HG02970 (cell line): ENCODE measurements around the gene KLK7.

Source experiments
- ATAC-seq: cut with Tn5 transposase; IDR thresholded peaks from one replicate; pipeline ENCODE4 v1.9.1; 2021; ENCODE audit warnings: mild to moderate bottlenecking, moderate library complexity, moderate number of reproducible peaks; ENCODE audit not compliant: unreplicated experiment, low FRiP score

KLK7 gene

DNA sequence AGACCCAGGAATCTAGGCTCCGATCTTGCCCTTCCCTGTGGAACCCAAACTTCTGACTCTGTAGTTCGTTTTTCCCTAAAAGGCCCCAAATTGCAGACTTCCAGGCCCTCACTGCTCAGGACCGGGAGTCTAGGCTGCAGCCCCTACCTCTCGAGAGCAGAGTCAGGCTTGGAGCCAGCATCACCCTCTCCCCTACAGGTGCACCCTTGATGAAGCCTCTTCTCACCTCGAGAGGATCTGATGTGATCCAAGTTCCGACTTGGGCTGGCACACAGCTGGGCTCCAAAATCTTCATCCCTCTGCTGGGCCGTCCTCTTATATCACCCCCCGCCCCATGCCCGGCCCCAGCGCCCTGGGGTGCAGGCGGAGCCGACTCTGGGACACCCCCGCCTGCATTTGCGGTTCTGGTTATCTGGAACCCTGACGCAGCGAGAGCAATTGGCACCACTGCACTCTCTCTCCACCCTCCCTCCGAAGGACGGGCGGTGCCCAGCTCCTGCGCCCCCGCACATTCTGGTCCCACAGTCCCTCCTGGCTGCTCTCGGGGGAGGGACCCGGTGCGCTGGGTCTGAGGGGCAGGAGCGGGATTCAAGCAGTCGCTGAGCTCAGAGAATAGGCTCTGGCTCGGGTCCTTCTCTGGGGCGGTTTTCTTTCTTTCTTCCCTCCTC is at the start of gene KLK7:
Gene KLK7, minus strand, starts transcription at position 293 of the 668 bp plus-strand sequence. CDS start 1,518 bp downstream, outside the sequence.
- no peak for ATAC-seq

DNA sequence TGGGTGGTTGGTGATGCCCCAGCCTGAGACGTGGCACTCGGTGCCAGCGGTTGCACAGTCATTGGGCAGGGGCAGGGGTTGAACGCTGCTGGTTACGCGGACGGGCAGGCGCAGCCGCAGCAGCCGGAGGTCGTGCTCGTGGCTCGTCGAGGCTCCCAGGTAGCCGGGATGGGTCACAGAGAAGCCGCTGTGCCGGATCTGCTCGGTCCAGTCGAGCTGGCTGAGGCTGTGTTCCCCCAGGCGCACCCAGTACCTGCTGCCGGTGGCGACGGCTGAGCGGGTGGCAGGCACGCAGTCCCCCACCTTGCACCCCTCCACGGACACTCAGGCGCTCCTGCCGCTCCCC is 48.1 kb upstream of the KLK7 start:
- no peak for ATAC-seq

DNA sequence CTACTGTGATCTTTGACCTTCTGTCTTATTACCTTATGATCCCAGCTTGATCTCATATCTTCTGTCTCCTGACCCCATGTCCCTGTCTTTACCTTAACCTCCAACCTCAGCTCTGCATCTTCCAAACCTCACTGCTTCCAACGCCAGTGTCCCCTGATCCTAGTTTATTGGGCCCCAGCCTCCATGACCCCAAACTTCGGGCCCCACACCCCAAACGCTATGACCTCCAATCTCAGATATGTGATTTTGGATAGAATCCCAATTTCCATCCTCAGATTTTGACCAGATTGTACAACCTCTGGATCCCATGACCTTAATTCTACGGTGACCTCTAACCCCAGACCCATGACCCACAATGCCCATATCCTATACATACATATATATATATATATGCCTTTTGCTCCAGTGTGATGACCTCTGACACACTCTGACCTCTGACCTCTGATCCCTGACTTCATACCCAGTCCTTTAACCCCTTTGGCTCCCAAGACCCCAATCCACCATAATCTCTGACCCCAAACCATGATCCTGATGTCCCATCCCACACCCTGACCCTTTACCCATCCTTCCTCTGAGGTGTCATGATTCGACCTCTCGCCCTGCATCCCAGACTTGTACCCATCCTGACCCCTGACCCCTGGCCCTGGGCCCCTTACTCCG is 47.6 kb upstream of the KLK7 start:
- ATAC-seq, result no peak

DNA sequence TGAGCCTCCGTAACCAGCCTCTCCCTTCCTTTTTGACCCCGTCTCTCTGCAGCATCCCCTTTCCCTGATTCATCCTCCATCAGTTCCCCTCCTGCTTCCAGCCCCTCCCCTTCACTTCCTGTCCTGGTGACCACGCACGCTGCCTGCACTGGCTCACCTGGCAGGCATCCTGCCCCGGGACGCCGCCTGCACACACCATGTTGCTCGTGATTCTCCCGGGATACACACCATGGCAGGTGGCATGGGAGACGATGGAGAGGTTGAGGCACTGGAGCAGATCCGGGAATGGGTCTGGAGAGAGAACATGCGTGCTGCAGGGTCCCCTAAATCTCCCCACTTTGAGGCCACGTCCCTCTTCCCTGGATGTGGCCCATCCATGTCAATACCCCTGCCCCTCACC is 46.9 kb upstream of the KLK7 start:
- ATAC-seq, result no peak

DNA sequence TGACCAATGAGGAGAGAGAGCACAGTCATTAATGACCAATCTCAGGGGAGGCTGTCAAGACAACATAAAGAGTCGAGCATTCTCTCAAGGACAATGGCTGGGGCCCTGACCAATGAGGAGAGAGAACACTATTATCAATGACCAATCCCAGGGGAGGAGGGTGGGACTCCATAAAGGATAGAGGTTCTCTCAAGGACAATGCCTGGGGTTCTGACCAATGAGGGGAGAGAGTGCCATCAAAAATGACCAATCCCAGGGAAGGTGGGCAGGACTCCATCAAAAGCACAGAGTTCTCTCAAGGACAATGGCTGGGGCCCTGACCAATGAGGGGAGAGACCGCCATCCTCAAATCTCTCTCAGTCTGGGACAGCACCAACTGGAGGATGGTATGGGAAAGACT is 46.0 kb upstream of the KLK7 start:
- no peak for ATAC-seq

DNA sequence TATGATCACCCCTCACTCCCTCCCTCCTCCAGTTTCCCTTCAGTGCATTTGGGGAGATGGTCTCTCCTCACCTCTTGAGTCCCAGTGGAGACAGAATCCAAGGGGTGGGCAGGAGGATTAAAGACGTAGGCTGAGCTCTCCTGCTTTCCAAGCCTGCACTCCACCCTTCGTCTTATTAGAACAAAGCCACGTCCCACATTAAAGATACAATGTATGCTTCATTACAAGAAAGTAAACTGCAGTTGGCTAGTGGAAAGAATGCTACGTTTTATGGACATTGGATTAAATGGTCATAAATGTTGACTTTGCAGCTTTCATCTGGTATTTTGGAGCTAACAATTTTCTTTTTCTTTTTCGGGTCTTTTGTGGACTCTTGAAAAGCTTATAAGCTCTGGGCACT is 44.2 kb upstream of the KLK7 start:
- ATAC-seq, result no peak

DNA sequence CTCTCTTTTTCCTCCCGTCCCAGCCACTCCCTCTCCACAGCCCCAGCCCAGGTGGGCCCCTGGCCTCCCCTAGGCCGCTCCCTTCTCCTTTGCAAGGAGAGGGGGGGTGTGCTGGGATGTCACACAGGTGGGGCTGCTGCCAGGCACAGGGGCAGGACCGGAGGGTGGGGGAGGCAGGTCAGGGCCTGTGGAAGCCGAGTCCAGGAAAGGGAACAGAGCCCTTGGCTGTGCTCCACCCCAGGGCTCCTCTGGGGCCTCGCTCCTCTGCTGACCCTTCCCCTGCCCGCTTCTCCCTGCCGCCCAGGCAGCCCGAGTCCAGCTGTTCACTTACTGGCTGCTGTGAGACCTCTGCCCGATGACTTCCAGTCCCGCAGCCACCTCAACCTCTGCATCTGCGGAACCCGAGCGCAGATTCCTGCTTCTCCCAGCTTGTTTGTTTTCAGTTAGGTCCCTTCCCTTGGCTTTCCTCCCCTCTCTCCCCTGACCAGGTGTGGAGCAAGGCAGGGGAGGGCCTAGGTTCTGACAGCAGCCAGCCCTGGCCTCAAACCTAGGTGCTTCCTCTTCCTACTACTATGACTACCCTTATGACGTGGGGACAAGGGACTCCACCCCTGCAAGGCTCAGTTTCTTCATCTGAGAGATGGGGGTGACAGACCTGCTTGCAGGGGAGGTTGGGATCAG is 43.5 kb upstream of the KLK7 start:
- ATAC-seq, result no peak

DNA sequence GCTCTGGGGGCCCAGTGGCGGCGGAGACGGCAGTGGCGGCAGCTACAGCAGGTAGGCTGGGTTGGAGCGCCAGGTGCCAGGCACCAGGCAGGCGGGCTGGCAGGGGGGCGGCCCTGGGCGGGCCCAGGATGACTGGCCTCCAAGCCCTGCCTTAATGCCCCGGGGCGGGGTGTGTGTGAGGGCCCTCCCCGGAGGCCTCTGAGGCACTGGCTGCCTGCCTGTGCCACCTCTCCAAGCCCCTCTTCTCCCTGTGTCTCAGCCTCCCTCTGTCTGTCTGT is 42.8 kb upstream of the KLK7 start, which contains the start of gene KLK11:
Gene KLK11, minus strand, starts transcription at position 63 of the 278 bp plus-strand sequence. CDS start 985 bp downstream, outside the sequence.
- no peak for ATAC-seq

DNA sequence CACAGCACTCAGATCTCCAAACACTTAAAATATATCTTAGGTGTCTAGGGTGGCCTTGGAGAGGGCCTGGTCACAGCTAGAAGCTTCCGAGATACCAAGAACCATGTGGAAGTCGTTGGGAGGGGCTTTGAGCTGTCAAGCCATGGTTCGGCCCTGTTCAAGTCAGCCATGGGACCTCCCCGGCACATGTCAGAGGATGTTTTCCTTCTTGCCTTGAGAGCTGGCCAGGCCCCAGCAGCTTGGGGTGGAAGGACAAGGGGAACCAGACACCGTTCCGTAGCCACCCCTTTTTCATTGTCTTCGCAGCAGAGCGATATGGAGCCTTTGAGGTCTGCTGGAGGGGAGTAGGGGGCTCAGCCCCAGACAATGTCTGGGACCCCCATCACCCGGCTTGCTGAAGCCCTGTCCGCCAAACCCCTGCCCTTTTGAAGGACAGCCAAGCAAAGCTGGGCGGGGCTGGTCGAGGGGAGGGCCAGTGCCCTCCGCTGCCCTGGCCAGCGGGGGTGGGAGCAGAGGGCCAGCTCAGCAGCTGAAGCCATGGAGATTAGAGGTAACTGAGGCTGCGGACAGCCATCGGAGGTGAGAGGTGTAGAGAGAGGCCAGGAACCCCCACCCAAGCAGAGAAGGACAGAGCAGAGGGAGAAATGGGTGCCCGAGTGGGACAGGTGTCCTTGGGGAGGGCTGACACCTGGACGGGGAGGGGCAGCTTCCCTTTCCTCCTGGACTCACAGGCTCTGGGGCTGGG is 42.3 kb upstream of the KLK7 start:
- no peak for ATAC-seq

DNA sequence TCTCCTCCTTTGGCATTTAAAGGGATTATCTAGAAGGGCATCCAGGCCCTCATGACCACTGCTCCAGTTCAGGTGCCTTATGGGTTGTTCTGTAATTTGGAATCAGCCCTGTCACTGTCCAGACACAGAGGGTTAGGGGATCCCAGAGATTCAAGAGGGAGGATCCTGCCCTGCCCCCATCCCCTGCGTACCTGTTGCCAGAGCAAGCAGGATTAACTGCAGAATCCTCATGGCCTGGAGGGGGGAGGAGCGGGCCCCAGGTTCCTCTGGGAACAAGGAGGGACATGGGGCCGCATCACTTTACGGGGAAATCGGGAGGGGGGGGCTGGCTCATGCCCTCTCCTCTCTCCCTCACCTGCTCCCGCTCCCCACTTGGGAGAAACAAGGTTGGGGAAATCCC is 41.7 kb upstream of the KLK7 start:
- ATAC-seq, result no peak

DNA sequence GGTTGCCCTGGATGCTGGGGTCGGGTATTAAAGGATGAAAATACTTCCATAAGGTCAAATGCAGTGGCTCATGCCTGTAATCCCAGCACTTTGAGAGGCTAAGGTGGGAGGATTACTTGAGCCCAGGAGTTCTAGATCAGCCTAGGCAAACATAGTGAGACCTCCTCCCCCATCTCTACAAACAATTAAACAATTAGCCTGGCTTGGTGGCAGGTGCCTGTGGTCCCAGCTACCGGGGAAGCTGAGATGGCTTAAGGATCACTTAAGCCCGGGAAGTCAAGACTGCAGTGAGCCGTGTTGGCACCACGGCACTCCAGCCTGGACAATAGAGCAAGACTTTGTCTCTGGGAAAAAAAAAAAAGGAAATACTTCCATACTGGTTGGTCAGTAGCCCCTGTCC is 41.2 kb upstream of the KLK7 start:
- ATAC-seq, result no peak

DNA sequence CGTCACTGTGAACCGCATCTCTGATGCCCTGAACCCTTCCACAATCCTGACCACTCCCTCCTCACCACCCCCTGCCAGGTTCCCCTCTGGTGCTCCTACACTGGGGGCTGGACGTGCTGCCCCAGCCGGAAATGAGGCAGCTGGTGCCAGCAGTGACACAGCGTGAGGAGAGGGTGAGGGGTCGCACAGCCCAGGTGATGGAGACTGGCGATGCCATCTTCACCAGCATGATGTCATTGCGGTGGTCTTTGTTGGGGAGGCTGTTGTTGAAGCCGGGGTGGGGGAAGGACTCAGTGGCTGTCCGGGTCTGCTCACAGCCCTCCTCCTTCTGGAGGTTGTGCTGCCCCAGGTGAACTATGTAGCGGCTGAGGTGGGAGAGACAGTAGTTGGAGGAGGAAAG is 40.2 kb upstream of the KLK7 start:
- no peak for ATAC-seq

DNA sequence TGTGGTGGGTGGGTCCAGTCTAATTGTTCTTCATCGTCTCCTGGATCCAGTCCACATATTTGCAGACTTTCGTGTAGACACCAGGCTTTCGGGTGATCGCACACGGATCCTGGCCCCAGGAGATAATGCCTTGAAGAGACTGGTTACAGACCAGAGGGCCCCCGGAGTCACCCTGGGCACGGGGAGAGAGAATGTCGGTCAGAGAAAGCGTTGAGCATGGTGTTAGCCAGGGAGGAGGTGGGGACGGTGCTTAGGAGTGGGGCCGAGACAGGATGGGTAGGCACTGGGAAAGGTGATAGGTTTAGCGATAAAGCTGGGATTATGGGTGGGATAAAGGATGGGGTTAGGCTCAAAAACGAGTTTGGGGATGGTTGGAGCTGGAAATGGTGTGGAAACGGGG is 38.8 kb upstream of the KLK7 start:
- ATAC-seq, result no peak

DNA sequence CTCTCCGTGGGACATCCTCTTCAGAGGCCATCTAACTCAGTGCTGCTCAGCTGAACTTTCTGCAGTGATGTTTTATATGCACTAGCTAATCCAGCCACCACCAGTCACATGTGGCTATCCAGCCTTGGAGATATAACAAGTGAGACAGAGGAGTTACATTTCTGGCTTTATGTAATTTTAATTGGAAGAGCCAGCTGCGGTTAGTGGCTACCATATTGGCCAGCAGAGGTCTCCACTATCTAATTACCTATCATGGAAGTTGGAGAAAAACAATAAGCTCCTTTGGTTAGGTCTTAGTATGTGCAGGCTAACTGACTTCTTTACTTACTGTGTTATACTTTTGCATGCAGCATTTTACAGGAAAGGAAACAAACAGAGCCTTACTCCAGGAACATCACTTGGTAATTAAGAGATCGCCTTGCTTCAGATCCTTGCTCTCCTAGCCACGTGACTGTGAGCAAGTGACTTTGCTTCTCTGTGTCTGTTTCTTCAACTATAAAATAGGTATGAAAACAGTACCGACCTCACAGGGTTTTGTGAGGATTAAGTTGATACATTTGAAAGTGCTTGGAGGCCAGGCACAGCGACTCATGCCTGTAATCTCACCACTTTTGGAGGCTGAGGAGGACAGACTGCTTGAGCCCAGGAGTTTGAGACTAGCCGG is 37.4 kb upstream of the KLK7 start:
- ATAC-seq, result no peak

DNA sequence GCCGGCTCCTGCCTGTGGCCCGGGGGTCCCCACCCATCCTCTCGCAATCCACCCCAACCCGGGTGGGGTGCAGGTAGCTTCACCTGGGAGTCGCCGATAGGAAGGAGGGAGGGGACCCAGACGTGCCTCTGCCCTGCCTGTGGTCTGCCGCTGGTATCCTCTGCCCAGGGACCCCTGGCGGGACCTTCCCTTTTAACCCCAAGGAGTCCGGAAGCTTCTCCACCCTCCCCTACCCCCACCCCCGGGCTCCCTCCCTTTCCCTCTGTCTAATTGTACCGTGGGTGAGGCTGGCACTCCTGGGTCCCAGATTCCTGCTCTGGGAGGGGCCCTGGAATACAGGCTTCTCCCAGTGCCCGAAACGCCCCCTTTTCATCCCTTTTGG is 35.8 kb upstream of the KLK7 start, which contains the start of gene KLK10:
Gene KLK10, minus strand, starts transcription at position 166 of the 382 bp plus-strand sequence. CDS start 579 bp downstream, outside the sequence.
- ATAC-seq, result no peak

DNA sequence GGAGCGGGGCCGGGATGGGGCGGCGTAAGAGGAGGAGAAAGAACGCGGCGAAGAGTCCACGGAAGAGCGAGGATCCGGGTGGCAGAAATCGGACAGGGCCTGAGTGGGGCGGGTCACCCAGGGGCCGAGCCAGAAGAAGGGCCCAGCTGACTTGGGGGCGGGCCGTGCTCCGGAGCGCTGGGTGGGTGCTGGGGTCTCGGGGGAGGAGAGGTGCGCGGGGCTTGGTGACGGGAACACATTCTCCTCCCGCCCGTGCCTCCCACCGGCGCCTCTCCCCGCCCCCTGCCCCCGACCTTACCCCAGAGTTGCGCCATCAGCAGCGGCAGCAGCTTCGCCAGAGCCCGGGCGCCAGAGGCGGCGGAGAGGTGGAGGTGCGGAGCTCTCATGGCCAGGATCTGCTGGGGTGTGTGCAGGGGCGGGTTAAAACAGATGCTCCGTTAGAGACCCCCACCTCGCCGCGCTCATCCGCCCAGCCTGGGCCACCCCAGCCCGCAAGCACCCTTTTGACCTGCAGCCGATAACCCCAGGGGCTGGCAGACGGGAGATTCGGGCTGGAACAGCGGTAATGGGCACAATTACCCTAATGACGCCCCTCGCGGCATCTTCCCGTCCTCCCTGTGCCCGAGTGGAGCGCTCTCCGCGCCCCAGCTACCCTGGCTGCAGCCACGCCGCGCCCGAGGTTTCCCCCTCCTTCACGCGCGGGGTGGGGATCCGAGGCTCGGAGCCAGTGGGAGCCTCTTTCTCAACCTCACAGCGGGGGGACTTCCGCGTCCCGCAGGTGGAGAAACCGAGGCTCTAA is 35.2 kb upstream of the KLK7 start:
- no peak for ATAC-seq

DNA sequence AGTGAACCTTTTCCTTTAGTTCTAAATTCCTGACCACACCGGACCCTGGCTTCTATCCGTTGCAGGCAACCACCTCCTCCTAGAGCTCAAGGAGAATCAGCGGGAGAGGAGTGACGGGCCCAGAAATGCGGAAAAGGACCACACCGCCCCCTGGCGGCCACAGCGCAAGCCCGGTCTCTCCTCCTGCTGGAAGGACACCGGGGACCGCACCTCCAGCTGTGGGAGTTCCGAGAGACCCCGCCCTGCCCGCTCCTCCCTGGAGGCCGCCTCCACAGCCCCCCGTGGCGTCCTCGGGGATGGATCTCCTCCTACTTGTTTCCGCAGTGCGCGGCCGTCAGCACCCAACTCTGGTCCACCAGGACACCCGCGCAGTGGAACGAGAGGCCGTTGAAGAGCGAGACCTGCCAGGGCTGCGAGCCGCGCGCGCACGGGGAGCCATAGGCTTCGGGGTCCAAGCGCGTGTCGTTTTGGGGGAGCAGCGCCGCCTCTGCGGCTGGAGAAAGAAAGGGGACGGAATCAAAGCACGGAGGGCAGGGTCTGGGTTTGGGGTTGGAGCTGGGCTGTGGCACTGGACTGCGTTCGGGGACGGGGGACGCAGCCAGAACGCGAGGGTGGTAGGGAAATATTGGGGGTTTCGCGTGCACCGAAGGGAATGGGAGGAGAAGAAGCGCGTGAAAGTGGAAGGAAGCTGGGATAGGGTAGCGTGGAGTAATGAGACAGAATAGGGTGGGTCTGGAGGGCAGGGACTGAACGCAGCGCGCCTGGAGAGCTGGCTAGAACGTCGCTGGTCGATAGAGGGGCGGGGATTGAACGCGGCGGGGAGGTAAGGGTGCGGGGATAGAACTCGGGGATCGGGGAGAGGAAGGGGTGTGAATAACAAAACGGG is 33.3 kb upstream of the KLK7 start:
- no peak for ATAC-seq

DNA sequence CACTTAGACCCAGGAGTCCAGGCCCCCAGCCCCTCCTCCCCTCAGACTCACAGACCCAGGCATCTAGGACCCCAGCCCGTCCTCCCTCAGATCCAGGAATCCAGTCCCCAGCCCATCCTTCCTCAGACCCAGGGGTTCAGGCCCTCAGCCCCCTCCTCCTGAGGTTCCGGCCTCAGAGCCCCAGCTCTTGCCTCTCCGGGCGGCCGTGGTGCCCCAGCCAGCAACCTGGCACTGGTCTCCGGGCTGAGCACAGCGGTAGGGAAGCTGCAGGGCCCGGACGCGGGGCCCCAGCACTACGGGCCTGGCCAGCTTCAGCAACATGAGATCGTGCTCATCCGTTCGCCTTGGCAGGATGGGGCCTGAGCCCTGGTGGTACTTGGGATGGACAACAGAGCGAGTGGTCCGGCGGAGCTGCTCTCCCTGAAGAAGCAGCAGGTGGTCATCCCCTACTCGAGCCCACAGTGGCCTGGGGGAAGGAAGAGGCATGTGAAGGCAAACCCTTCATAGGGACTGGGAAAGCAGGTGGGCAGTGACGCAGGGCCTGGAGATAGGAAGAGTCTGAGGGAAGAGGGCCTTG is 32.1 kb upstream of the KLK7 start:
- no peak for ATAC-seq

DNA sequence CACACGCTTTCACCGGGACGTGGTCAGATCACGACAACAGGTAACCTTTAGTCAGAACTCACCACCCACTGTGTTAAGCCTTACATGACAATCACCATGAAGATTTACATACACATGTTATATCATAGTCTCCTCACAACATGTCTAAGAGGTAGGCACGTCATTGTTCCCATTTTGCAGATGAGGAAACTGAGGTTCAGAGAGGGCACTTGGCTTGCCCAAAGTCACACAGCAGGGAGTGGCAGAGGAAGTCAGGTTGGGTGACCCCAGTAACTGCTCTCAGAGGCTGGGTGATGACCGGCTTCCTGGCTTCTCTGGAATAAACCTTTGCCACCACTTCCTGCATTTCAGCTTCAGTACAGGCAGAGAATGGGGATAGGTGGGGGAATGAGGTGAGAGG is 30.5 kb upstream of the KLK7 start:
- no peak for ATAC-seq
